B cell (primary cell): ENCODE measurements around the gene FRMD3. TPM values are rescaled to one million over a fixed set of nuclear protein-coding genes. Genes with fewer than 3 reads are reported as not detected.

Experiments
- ATAC-seq: fragments of 200-7000 bp; cut with Tn5 transposase; one replicate; pipeline ENCODE4 v1.10.0; 2021; ENCODE audit warnings: low read depth, mild to moderate bottlenecking, moderate number of reproducible peaks, moderate library complexity
- CTCF ChIA-PET: fragments of 350-600 bp; sonication (Branson Sonifier 250); formaldehyde crosslinking; loops from one replicate; lab custom pipeline; 2021; ENCODE audit warnings: antibody characterized with exemption, inconsistent platforms; lab: Charles Lee
- POLR2A ChIA-PET: fragments of 350-600 bp; sonication (Branson Sonifier 250); formaldehyde crosslinking; loops from one replicate; lab custom pipeline; 2021; ENCODE audit warnings: antibody characterized with exemption; lab: Charles Lee
- DNase-seq: peaks from one replicate; pipeline ENCODE4 v3.0.0; 2013
- H2AFZ ChIP-seq: 2 replicates; pipeline ENCODE4 v1.6.1; 2012; ENCODE audit warnings: mild to moderate bottlenecking, low read depth, low read length; ENCODE audit not compliant: insufficient read depth, poor library complexity, severe bottlenecking
- H3K27ac ChIP-seq, 2 donors: 1 replicate in 1 of 2; 2 replicates in 1 of 2; pipeline ENCODE4 v1.5.1; 2012 to 2013; ENCODE audit warnings: low read length in 2 of 2, mild to moderate bottlenecking in 2 of 2, moderate library complexity in 1 of 2
- H3K27me3 ChIP-seq, 4 experiments: fragments of 200-600 bp in 1 of 4; sonication (generic) in 1 of 4; replicated peaks in 1 of 4; 1 replicate in 2 of 4; 2 replicates in 2 of 4; pipeline versions ENCODE4 v1.6.1 to v1.7.0; 2013 to 2016; ENCODE audit warnings: low read length in 3 of 4, mild to moderate bottlenecking in 2 of 4, mixed read lengths in 1 of 4, moderate library complexity in 1 of 4; ENCODE audit not compliant: insufficient read depth in 4 of 4, control insufficient read depth in 3 of 4; ENCODE audit errors: control extremely low read depth in 1 of 4
- H3K36me3 ChIP-seq, 2 experiments: replicated peaks in 1 of 2; 1 replicate in 1 of 2; 2 replicates in 1 of 2; pipeline versions ENCODE4 v1.6.1 to v1.7.1; 2013; ENCODE audit warnings: low read length in 1 of 2; ENCODE audit not compliant: insufficient read depth in 2 of 2, control insufficient read depth in 1 of 2; ENCODE audit errors: control extremely low read depth in 1 of 2, extremely low read depth in 1 of 2
- H3K4me1 ChIP-seq, 2 donors: fragments of 200-600 bp in 1 of 2; sonication (generic) in 1 of 2; 1 replicate in 1 of 2; 2 replicates in 1 of 2; pipeline versions ENCODE4 v1.5.1 to v1.6.1; 2013 to 2017; ENCODE audit warnings: low read length in 2 of 2; ENCODE audit not compliant: control insufficient read depth in 2 of 2, insufficient read depth in 2 of 2
- H3K4me2 ChIP-seq: replicated peaks from 2 replicates; pipeline ENCODE3; 2012; ENCODE audit warnings: mild to moderate bottlenecking, low read depth, low read length; ENCODE audit not compliant: poor library complexity, severe bottlenecking
- H3K4me3 ChIP-seq, 5 experiments: fragments of 200-600 bp in 1 of 5; sonication (generic) in 1 of 5; 1 replicate in 3 of 5; 2 replicates in 2 of 5; pipeline versions ENCODE4 v1.5.1 to v1.7.0; 2011 to 2016; ENCODE audit warnings: low read length in 4 of 5, mild to moderate bottlenecking in 4 of 5, low read depth in 2 of 5, control low read depth in 1 of 5, moderate library complexity in 1 of 5; ENCODE audit not compliant: insufficient read depth in 1 of 5; ENCODE audit errors: control extremely low read depth in 1 of 5, extremely low read depth in 1 of 5
- H3K79me2 ChIP-seq: fragments of 200-600 bp; sonication (generic); one replicate; pipeline ENCODE4 v1.6.0; 2016; ENCODE audit warnings: low read length; ENCODE audit not compliant: control insufficient read depth, insufficient read depth
- H3K9ac ChIP-seq: fragments of 200-600 bp; sonication (generic); 2 replicates; pipeline ENCODE4 v1.6.1; 2017; ENCODE audit warnings: mild to moderate bottlenecking, low read length, moderate library complexity
- H3K9me3 ChIP-seq, 3 donors: one replicate each; pipeline versions ENCODE4 v1.6.1 to v1.7.1; 2013; ENCODE audit warnings: low read length in 2 of 3; ENCODE audit not compliant: control insufficient read depth in 2 of 3, insufficient read depth in 1 of 3; ENCODE audit errors: control extremely low read depth in 1 of 3
- H4K20me1 ChIP-seq: 2 replicates; pipeline ENCODE4 v1.6.0; 2012; ENCODE audit warnings: mild to moderate bottlenecking, low read length; ENCODE audit not compliant: insufficient read depth, control insufficient read depth, poor library complexity, severe bottlenecking
- H3K27ac Mint-ChIP-seq: one replicate; pipeline ENCODE4 v1.8.0; 2021; ENCODE audit warnings: mixed read lengths
- H3K27me3 Mint-ChIP-seq: one replicate; pipeline ENCODE4 v1.8.0; 2021; ENCODE audit warnings: mixed read lengths
- H3K4me1 Mint-ChIP-seq: one replicate; pipeline ENCODE4 v1.8.0; 2021; ENCODE audit warnings: mixed read lengths
- H3K4me3 Mint-ChIP-seq: one replicate; pipeline ENCODE4 v1.8.0; 2021; ENCODE audit warnings: mixed read lengths
- H3K9me3 Mint-ChIP-seq: one replicate; pipeline ENCODE4 v1.8.0; 2022; ENCODE audit warnings: mixed read lengths; ENCODE audit not compliant: insufficient read depth
- EZH2 ChIP-seq: IDR thresholded peaks from 2 replicates; pipeline ENCODE4 v1.6.1; 2012; ENCODE audit warnings: borderline replicate concordance, low read depth, mild to moderate bottlenecking, moderate library complexity, low read length; ENCODE audit not compliant: insufficient read depth, poor library complexity, severe bottlenecking
- WGBS: methylation state at CpG from one replicate; pipeline ENCODE4 v1.1.5; 2013; ENCODE audit warnings: missing lambda C conversion rate; ENCODE audit not compliant: insufficient coverage; 5-methylcytosine and 5-hydroxymethylcytosine counted together
- intact Hi-C: fragments of 100-400 bp; cut with micrococcal nuclease; formaldehyde crosslinking; loops from one replicate; pipeline ENCODE4 v1.10.0; 2022
- polyA plus RNA-seq: library from polyadenylated mRNA; depleted of rRNA; stranded (reverse); fragments of >200 nt; gene quantifications from 2 replicates; pipeline ENCODE4 v1.2.3, GENCODE V29; 2012
- total RNA-seq, 2 donors: library from RNA; stranded (reverse); fragments of 120-200 nt in 1 of 2; gene quantifications; 1 replicate in 1 of 2; 2 replicates in 1 of 2; pipeline versions ENCODE4 v1.2.3 to v1.2.4, GENCODE V29; 2013 to 2022
- TF ChIP-seq, protein P1 (sequence below): fragments of 200-600 bp; IDR thresholded peaks from one replicate; pipeline ENCODE4 v1.8.0; 2022; ENCODE audit warnings: antibody characterized with exemption, mild to moderate bottlenecking

Gene FRMD3
- total and polyA plus RNA-seq, 2 donors (not counting 1 experiment from before 2014, with no cell fraction given) = 0.37 to 0.49 TPM

DNA sequence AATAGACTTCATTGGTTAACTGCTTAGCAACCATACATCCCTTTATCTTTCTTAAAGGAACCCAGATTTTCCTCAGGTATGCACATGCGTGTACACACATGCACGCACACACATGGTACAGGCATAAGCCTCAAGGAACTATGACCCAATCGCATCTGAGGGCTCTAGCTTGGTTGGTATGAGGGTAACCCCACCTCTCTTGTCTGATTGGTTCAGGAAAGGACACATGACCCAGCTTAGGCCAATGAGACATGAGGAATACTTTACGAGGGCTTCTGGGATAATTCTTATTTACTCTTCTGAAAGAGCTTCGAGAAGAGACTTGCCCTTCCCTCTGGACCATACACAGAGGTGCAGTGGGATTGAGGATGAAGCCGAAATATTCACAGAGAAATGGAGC, 141.9 kb downstream of the FRMD3 start:
- H4K20me1 ChIP-seq = no peaks in the 10 kb centered on the region
- no peak overlapping the region for H3K27ac Mint-ChIP-seq
- no peaks in the 10 kb centered on the region for H3K9me3 ChIP-seq
- H3K36me3 ChIP-seq = no peaks in the 10 kb centered on the region
- no peak overlapping the region for H3K9ac ChIP-seq
- no peak overlapping the region for H3K27ac ChIP-seq
- no peaks in the 10 kb centered on the region for H3K79me2 ChIP-seq
- no peaks in the 10 kb centered on the region for H3K9me3 Mint-ChIP-seq
- no peak overlapping the region for H2AFZ ChIP-seq
- no peak for TF ChIP-seq EZH2
- TF ChIP-seq, protein P1, sequence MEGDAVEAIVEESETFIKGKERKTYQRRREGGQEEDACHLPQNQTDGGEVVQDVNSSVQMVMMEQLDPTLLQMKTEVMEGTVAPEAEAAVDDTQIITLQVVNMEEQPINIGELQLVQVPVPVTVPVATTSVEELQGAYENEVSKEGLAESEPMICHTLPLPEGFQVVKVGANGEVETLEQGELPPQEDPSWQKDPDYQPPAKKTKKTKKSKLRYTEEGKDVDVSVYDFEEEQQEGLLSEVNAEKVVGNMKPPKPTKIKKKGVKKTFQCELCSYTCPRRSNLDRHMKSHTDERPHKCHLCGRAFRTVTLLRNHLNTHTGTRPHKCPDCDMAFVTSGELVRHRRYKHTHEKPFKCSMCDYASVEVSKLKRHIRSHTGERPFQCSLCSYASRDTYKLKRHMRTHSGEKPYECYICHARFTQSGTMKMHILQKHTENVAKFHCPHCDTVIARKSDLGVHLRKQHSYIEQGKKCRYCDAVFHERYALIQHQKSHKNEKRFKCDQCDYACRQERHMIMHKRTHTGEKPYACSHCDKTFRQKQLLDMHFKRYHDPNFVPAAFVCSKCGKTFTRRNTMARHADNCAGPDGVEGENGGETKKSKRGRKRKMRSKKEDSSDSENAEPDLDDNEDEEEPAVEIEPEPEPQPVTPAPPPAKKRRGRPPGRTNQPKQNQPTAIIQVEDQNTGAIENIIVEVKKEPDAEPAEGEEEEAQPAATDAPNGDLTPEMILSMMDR = no peak
- no peak for ATAC-seq
- no peak overlapping the region for H3K4me2 ChIP-seq
- WGBS = 92% methylated on average over 2 of the region's 6 CpGs
- no peaks in the 10 kb centered on the region for H3K4me1 ChIP-seq
- H3K4me1 Mint-ChIP-seq = no peaks in the 10 kb centered on the region
- no peak overlapping the region for H3K4me3 Mint-ChIP-seq
- DNase-seq = no peak
- no peak overlapping the region for H3K4me3 ChIP-seq
- ChIA-PET CTCF (no interaction called here), POLR2A (no interaction called here)
- no peaks in the 10 kb centered on the region for H3K27me3 ChIP-seq
- intact Hi-C loops = no loop called here
- no peaks in the 10 kb centered on the region for H3K27me3 Mint-ChIP-seq

DNA sequence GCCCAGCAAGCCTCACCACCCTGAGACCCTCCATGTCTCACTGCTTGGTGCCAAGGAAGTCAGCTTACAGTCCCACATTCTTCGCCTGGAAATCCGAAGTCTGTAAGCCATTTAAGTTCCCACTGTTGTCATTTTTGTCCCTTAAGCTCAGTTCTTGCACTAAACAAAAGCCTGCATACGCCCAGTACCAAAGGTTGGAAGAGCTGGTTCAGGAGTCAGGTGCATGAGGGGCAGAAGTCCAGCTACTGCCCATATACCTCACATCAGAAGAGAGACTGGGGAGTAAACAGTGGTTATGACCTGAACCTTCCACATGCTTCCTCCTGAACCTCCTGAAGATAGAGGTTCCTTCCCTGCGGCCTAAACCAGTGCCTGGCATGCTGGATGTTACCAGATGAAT, 146.0 kb downstream of the FRMD3 start:
- H3K36me3 ChIP-seq = no peaks in the 10 kb centered on the region
- H2AFZ ChIP-seq = no peak overlapping the region
- intact Hi-C loops = no loop called here
- no peaks in the 10 kb centered on the region for H3K79me2 ChIP-seq
- Mint-ChIP-seq H3K27me3 (no peaks in the 10 kb centered on the region), H3K4me1 (no peaks in the 10 kb centered on the region), H3K9me3 (no peaks in the 10 kb centered on the region), H3K4me3 (no peak overlapping the region), H3K27ac (no peak overlapping the region)
- DNase-seq (no peak), ATAC-seq (no peak)
- H3K9ac ChIP-seq = no peak overlapping the region
- H3K27me3 ChIP-seq = no peaks in the 10 kb centered on the region
- no peaks in the 10 kb centered on the region for H3K4me1 ChIP-seq
- H3K4me2 ChIP-seq = no peak overlapping the region
- no peak overlapping the region for H3K27ac ChIP-seq
- no peaks in the 10 kb centered on the region for H4K20me1 ChIP-seq
- TF ChIP-seq EZH2 = no peak
- TF ChIP-seq, protein P1 = no peak
- 100% methylated on average over 2 of the region's 4 CpGs for WGBS
- H3K4me3 ChIP-seq = no peak overlapping the region
- H3K9me3 ChIP-seq = no peaks in the 10 kb centered on the region
- ChIA-PET POLR2A (no interaction called here), CTCF (no interaction called here)
